Uterus (tissue), 2 donors: ENCODE results near the gene PREX1.

Source experiments
- POLR2A ChIP-seq, 2 donors: fragments of 450-650 bp; IDR thresholded peaks; one replicate each; pipeline ENCODE4 v1.6.1; 2016; ENCODE audit warnings: antibody characterized with exemption in 2 of 2, mild to moderate bottlenecking in 1 of 2, moderate library complexity in 1 of 2
- TF ChIP-seq, protein P1 (sequence below), 4 experiments: fragments of 200-600 bp in 2 of 4; fragments of 450-650 bp in 2 of 4; sonication (generic) in 2 of 4; IDR thresholded peaks; one replicate each; pipeline ENCODE4 v1.5.1; 2016 to 2019; ENCODE audit warnings: antibody characterized with exemption in 4 of 4, mild to moderate bottlenecking in 2 of 4, moderate library complexity in 1 of 4

DNA sequence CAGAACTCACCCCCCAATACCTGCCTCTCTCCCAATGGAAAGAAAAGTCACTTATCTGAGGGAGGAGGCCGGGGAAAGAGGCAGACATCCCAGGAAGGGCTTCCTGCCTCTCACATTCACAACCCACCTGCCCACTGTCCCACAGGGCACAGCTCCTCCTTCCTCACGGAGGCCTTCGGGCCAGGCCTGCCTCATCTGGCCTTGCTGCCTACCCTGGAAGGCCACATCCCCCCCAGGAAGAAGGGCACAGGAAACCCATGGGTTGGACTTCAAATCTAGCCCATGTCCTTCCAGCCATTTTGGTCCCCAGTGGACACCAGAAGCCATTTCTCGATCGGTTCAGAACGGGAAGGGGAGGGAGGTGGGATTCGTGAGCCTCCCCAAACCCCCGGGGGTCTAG lies 162.0 kb downstream of the PREX1 start:
- TF ChIP-seq, protein P1, sequence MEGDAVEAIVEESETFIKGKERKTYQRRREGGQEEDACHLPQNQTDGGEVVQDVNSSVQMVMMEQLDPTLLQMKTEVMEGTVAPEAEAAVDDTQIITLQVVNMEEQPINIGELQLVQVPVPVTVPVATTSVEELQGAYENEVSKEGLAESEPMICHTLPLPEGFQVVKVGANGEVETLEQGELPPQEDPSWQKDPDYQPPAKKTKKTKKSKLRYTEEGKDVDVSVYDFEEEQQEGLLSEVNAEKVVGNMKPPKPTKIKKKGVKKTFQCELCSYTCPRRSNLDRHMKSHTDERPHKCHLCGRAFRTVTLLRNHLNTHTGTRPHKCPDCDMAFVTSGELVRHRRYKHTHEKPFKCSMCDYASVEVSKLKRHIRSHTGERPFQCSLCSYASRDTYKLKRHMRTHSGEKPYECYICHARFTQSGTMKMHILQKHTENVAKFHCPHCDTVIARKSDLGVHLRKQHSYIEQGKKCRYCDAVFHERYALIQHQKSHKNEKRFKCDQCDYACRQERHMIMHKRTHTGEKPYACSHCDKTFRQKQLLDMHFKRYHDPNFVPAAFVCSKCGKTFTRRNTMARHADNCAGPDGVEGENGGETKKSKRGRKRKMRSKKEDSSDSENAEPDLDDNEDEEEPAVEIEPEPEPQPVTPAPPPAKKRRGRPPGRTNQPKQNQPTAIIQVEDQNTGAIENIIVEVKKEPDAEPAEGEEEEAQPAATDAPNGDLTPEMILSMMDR (IDR thresholded peaks at IDR 0.05): no peak
- TF ChIP-seq POLR2A (IDR thresholded peaks at IDR 0.05): no peak
